CD4-positive, CD25-positive, alpha-beta regulatory T cell (primary cell): ENCODE measurements around the gene PEA15. TPM values are rescaled to one million over a fixed set of nuclear protein-coding genes. Genes with fewer than 3 reads are reported as not detected.

Source experiments
- ATAC-seq, 2 donors: fragments of 150-1000 bp; cut with Tn5 transposase; one replicate each; pipeline ENCODE4 v1.10.0; 2021; ENCODE audit warnings: low read depth in 2 of 2, moderate number of reproducible peaks in 2 of 2, moderate library complexity in 1 of 2
- DNase-seq, 3 donors: peaks; one replicate each; pipeline versions ENCODE4 v3.0.0 to v3.0.0-alpha.2; 2012 to 2022; ENCODE audit warnings: mixed read lengths in 1 of 3
- H3K27ac ChIP-seq: one replicate; pipeline ENCODE4 v1.7.0; 2013; ENCODE audit warnings: mild to moderate bottlenecking, low read length; ENCODE audit not compliant: insufficient read depth, poor library complexity, severe bottlenecking
- H3K27me3 ChIP-seq: one replicate; pipeline ENCODE4 v1.7.0; 2013; ENCODE audit warnings: low read length; ENCODE audit not compliant: control insufficient read depth, insufficient read depth
- H3K36me3 ChIP-seq: one replicate; pipeline ENCODE4 v1.7.0; 2013; ENCODE audit warnings: mild to moderate bottlenecking, low read length, moderate library complexity; ENCODE audit not compliant: control insufficient read depth, insufficient read depth
- H3K4me1 ChIP-seq: 2 replicates; pipeline ENCODE4 v1.7.0; 2013; ENCODE audit warnings: mild to moderate bottlenecking, low read length; ENCODE audit not compliant: insufficient read depth, control insufficient read depth, poor library complexity, severe bottlenecking
- H3K4me3 ChIP-seq: one replicate; pipeline ENCODE4 v1.7.0; 2013; ENCODE audit warnings: low read depth, mild to moderate bottlenecking, low read length, moderate library complexity
- H3K9me3 ChIP-seq, 2 experiments: 1 replicate in 1 of 2; 2 replicates in 1 of 2; pipeline ENCODE4 v1.7.0; 2013; ENCODE audit warnings: low read length in 2 of 2, mild to moderate bottlenecking in 1 of 2, moderate library complexity in 1 of 2; ENCODE audit not compliant: control insufficient read depth in 2 of 2
- H3K27ac Mint-ChIP-seq, 3 donors: one replicate each; pipeline ENCODE4 v1.8.0; 2020 to 2022; ENCODE audit warnings: mild to moderate bottlenecking in 3 of 3, mixed read lengths in 3 of 3, moderate library complexity in 2 of 3
- H3K27me3 Mint-ChIP-seq: one replicate; pipeline ENCODE4 v1.8.0; 2022; ENCODE audit warnings: mild to moderate bottlenecking, mixed read lengths
- H3K36me3 Mint-ChIP-seq: one replicate; pipeline ENCODE4 v1.8.0; 2020; ENCODE audit warnings: mixed read lengths
- H3K4me1 Mint-ChIP-seq, 4 donors: one replicate each; pipeline ENCODE4 v1.8.0; 2020 to 2022; ENCODE audit warnings: mixed read lengths in 4 of 4, mild to moderate bottlenecking in 1 of 4
- H3K4me3 Mint-ChIP-seq, 4 donors: one replicate each; pipeline ENCODE4 v1.8.0; 2020 to 2022; ENCODE audit warnings: mild to moderate bottlenecking in 4 of 4, mixed read lengths in 4 of 4, moderate library complexity in 3 of 4
- H3K9me3 Mint-ChIP-seq, 7 donors: one replicate each; pipeline ENCODE4 v1.8.0; 2020 to 2022; ENCODE audit warnings: mixed read lengths in 7 of 7, mild to moderate bottlenecking in 3 of 7, moderate library complexity in 2 of 7
- polyA plus RNA-seq, 4 donors: library from polyadenylated mRNA; unstranded; fragments of 300-500 nt; fragmentation: Illumina TruSeq; gene quantifications; one replicate each; pipeline ENCODE4 v1.2.3, GENCODE V29; 2021
- total RNA-seq: library from RNA; stranded (reverse); gene quantifications from one replicate; pipeline ENCODE4 v1.2.3, GENCODE V29; 2022

The PEA15 gene
- total and polyA plus RNA-seq, 5 donors from 2014 or later = 7.5 to 21.5 (median 8.7) TPM

GRCh38 chr1:160162931-160163330 lies 42.3 kb upstream of the PEA15 start:
- Mint-ChIP-seq H3K4me3 (no peak overlapping the region), H3K4me1 (peaks cover 0 to 4% (median 3%) of the 10 kb centered on the region in 4 donors), H3K36me3 (no peaks in the 10 kb centered on the region), H3K27me3 (peaks cover 22% of the 10 kb centered on the region), H3K9me3 (no peaks in the 10 kb centered on the region), H3K27ac (no peak overlapping the region)
- Histone ChIP-seq H3K27me3 (no peaks in the 10 kb centered on the region), H3K4me1 (no peaks in the 10 kb centered on the region), H3K36me3 (no peaks in the 10 kb centered on the region), H3K27ac (no peak overlapping the region), H3K4me3 (no peak overlapping the region), H3K9me3 (no peaks in the 10 kb centered on the region)
- no peak for DNase-seq
- no peak for ATAC-seq

GRCh38 chr1:160163615-160164014 lies 41.6 kb upstream of the PEA15 start:
- no peaks in the 10 kb centered on the region for H3K9me3 Mint-ChIP-seq
- H3K27me3 Mint-ChIP-seq = peaks cover 22% of the 10 kb centered on the region
- no peak overlapping the region for H3K27ac Mint-ChIP-seq
- no peaks in the 10 kb centered on the region for H3K4me1 ChIP-seq
- H3K9me3 ChIP-seq = no peaks in the 10 kb centered on the region
- no peak overlapping the region for H3K4me3 ChIP-seq
- DNase-seq = no peak
- no peaks in the 10 kb centered on the region for H3K36me3 Mint-ChIP-seq
- H3K27me3 ChIP-seq = no peaks in the 10 kb centered on the region
- H3K27ac ChIP-seq = no peak overlapping the region
- no peak for ATAC-seq
- no peak overlapping the region for H3K4me3 Mint-ChIP-seq
- H3K4me1 Mint-ChIP-seq = peaks cover 0 to 4% (median 3%) of the 10 kb centered on the region in 4 donors
- no peaks in the 10 kb centered on the region for H3K36me3 ChIP-seq

DNA sequence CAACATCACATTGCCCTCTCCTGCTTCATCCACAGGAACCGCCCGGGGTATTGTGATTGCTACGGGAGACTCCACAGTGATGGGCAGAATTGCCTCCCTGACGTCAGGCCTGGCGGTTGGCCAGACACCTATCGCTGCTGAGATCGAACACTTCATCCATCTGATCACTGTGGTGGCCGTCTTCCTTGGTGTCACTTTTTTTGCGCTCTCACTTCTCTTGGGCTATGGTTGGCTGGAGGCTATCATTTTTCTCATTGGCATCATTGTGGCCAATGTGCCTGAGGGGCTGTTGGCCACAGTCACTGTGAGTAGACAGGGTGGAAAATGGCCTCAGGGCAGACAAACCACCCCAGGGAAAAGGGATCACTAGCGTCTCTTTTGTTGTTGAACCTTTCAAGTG lies 41.1 kb upstream of the PEA15 start:
- H3K36me3 Mint-ChIP-seq = no peaks in the 10 kb centered on the region
- H3K9me3 Mint-ChIP-seq = no peaks in the 10 kb centered on the region
- peaks cover 0 to 4% (median 2%) of the 10 kb centered on the region in 4 donors for H3K4me1 Mint-ChIP-seq
- ATAC-seq (no peak), DNase-seq (no peak)
- no peak overlapping the region for H3K27ac Mint-ChIP-seq
- H3K9me3 ChIP-seq = no peaks in the 10 kb centered on the region
- H3K4me1 ChIP-seq = no peaks in the 10 kb centered on the region
- no peak overlapping the region for H3K4me3 Mint-ChIP-seq
- H3K27ac ChIP-seq = no peak overlapping the region
- no peak overlapping the region for H3K4me3 ChIP-seq
- H3K27me3 Mint-ChIP-seq = peaks cover 22% of the 10 kb centered on the region
- no peaks in the 10 kb centered on the region for H3K36me3 ChIP-seq
- no peaks in the 10 kb centered on the region for H3K27me3 ChIP-seq

GRCh38 chr1:160166166-160166868 lies 38.9 kb upstream of the PEA15 start:
- no peaks in the 10 kb centered on the region for H3K27me3 ChIP-seq
- Mint-ChIP-seq H3K36me3 (no peaks in the 10 kb centered on the region), H3K4me3 (no peak overlapping the region), H3K27me3 (peaks cover 18% of the 10 kb centered on the region), H3K27ac (no peak overlapping the region), H3K4me1 (peaks cover 0 to 13% (median 6%) of the 10 kb centered on the region in 4 donors), H3K9me3 (no peaks in the 10 kb centered on the region)
- no peaks in the 10 kb centered on the region for H3K9me3 ChIP-seq
- no peaks in the 10 kb centered on the region for H3K4me1 ChIP-seq
- H3K4me3 ChIP-seq = no peak overlapping the region
- no peaks in the 10 kb centered on the region for H3K36me3 ChIP-seq
- no peak for ATAC-seq
- no peak overlapping the region for H3K27ac ChIP-seq
- no peak for DNase-seq

- H3K4me1 ChIP-seq = no peaks in the 10 kb centered on the region
- H3K27me3 Mint-ChIP-seq = peaks cover 17% of the 10 kb centered on the region
- peaks cover 0 to 11% (median 5%) of the 10 kb centered on the region in 4 donors for H3K4me1 Mint-ChIP-seq
Observed at GRCh38 chr1:160167056-160167455, 38.1 kb upstream of the PEA15 start.

DNA sequence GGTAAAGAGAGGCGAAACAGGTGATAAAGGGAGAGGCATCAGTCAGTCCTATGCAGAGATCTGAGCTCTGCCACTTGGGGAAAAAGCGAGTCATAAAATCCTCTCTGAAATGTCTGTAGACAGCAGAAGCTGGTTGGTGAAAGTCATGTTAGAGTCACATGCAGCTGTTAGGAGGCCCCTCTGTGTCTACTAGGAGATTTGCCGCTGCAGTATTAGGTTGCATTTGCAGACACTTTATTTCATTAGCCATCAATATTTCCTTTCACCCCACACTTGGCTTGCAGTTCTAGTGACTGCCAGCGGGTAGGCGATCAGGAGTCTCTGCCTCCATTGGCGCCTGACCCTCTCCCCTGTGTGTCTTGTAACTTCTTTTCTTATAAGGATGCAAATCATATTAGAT lies 37.6 kb upstream of the PEA15 start:
- no peaks in the 10 kb centered on the region for H3K27me3 ChIP-seq
- Mint-ChIP-seq H3K36me3 (no peaks in the 10 kb centered on the region), H3K4me3 (no peak overlapping the region), H3K27ac (no peak overlapping the region), H3K9me3 (no peaks in the 10 kb centered on the region), H3K4me1 (peaks cover 0 to 9% (median 5%) of the 10 kb centered on the region in 4 donors), H3K27me3 (peaks cover 18% of the 10 kb centered on the region)
- H3K27ac ChIP-seq = no peak overlapping the region
- H3K36me3 ChIP-seq = no peaks in the 10 kb centered on the region
- ATAC-seq = no peak
- no peak for DNase-seq
- H3K9me3 ChIP-seq = no peaks in the 10 kb centered on the region
- no peaks in the 10 kb centered on the region for H3K4me1 ChIP-seq
- H3K4me3 ChIP-seq = no peak overlapping the region

More at GRCh38 chr1:160167056-160167455, 38.1 kb upstream of the PEA15 start:
- Histone ChIP-seq H3K9me3 (no peaks in the 10 kb centered on the region), H3K27me3 (no peaks in the 10 kb centered on the region), H3K4me3 (no peak overlapping the region), H3K27ac (no peak overlapping the region), H3K36me3 (no peaks in the 10 kb centered on the region)
- Mint-ChIP-seq H3K36me3 (no peaks in the 10 kb centered on the region), H3K27ac (no peak overlapping the region), H3K9me3 (no peaks in the 10 kb centered on the region), H3K4me3 (no peak overlapping the region)
- no peak for ATAC-seq
- no peak for DNase-seq

DNA sequence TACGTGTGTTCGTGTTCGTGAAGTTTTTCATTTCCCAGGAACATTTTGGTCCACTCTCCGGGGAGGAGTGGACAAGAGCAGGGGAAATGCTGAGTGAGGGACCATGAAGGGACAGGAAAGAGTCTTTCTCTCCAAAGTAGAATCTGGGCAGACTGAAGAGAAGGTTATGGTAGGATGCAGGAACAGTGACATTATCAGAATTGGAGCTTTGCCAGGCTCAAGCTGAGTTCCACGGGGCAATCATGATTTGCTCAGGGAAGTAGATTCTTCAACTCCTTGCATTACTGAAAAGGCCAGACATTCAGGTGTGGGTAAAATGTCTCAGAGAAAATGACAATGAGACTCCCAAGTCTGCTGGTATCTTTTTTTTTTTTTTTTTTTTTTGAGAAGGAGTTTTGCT lies 37.2 kb upstream of the PEA15 start:
- H3K36me3 ChIP-seq = no peaks in the 10 kb centered on the region
- H3K4me1 ChIP-seq = no peaks in the 10 kb centered on the region
- no peak overlapping the region for H3K4me3 ChIP-seq
- Mint-ChIP-seq H3K27ac (no peak overlapping the region), H3K9me3 (no peaks in the 10 kb centered on the region), H3K4me3 (no peak overlapping the region), H3K4me1 (peaks cover 0 to 9% (median 5%) of the 10 kb centered on the region in 4 donors), H3K36me3 (no peaks in the 10 kb centered on the region), H3K27me3 (peaks cover 18% of the 10 kb centered on the region)
- no peaks in the 10 kb centered on the region for H3K9me3 ChIP-seq
- no peak for ATAC-seq
- no peak overlapping the region for H3K27ac ChIP-seq
- DNase-seq = no peak
- no peaks in the 10 kb centered on the region for H3K27me3 ChIP-seq
